ENCODE data around the gene KARS1. TPM values are rescaled to one million over a fixed set of nuclear protein-coding genes. Genes with fewer than 3 reads are reported as not detected.
A peak's percentile ranks its signal among the peaks of the same experiment; 100 is the strongest.

KARS1 gene
- total RNA-seq, 1 experiment from 2014 or later, result 292 TPM

DNA sequence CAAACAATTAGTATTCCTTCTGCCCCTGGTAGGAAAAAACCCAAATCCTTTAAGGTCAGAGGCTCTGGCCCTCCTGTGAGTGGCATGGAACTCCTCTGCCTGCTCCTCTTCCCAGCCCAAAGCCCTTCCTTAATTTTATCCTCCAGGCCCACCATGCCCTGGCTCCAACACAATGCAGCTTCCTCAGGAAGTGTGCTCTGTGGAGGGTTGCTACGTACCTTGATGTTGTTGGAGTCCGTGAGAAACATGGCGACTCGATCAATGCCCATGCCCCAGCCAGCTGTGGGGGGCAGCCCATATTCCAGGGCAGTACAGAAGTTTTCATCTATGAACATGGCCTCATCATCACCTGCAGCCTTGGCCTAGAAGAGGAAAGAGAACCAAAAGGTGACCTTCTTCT is 19.1 kb downstream of the KARS1 start:
- in situ Hi-C loops (cut with HindIII; ENCODE audit: low sequenced_read_pairs), result no loop called here
- no peak for DNase-seq (ENCODE audit: low spot score)

DNA sequence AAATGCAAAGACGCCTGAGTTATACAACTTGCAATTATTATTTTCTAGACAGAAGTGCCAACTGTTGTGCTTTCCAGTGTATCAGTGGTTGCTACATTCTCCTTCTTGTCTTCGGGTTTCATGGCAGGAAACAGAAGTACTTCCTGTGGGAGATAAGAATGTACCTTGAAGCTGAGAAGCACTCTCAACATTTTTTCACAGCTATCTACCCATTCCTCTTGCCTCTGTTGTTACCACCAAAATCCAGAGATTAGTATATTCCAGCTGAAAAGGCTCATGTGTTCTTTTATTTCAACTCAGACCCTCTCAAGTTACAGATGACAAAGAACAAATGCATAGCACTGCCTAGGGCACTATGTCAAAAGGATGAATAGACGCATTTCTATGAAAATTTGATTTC is 19.6 kb downstream of the KARS1 start:
- in situ Hi-C loops (cut with HindIII; ENCODE audit: low sequenced_read_pairs), result no loop called here
- DNase-seq (ENCODE audit: low spot score), result no peak

GRCh38 chr16:75626806-75627205 is 20.7 kb downstream of the KARS1 start:
- DNase-seq (ENCODE audit: low spot score), result no peak
- in situ Hi-C loops (cut with HindIII; ENCODE audit: low sequenced_read_pairs), result no loop called here

- in situ Hi-C loops (cut with HindIII; ENCODE audit: low sequenced_read_pairs), result no loop called here
Measured at GRCh38 chr16:75624921-75625334, 22.5 kb downstream of the KARS1 start.

DNA sequence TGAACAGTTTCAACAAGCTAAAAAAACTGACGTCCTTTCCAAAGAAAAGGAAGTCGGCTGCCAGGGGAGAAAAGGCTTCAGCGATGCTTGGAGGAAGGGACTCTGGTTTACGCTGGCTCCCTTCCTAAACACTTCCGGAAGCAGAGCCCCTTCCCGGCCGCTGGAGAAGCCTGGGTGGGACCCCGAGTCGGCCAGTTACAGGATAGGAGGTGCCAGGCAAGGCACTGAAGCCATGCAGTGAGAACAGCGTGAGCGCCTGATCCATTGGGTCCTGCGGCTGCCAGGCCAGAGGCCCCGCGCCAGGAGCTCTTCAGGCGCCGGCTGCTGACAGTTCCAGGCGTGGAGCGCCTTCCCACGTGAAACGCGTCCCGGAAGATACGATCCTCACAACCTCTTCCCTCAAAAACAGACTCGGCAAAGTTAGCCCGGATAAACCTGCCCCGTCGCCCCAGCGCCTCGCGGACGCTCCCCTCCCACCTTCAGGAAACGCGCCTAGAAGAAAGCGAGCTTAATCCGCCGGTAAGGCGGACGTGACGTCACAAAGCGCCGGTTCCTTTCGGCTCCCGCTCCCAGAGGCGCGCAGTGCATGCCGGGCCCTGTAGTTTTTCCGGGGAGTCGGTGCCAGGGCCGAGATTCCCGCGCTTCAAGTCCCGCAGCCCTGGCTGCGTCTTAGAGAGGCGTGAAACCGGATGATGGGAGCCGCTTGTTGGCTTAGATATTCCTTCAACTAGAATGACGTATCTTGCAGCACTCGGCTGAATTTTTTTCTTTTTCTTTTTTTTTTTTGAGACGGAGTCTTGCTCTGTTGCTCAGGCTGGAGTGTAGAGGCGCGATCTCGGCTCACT is 24.5 kb downstream of the KARS1 start, which contains the start of gene ADAT1:
ADAT1 (minus strand) TSS at position 521 of the 845 bp plus-strand sequence. CDS start 2,482 bp downstream, outside the sequence.
- peak; percentile 97 for DNase-seq (ENCODE audit: low spot score)
- in situ Hi-C loops (cut with HindIII; ENCODE audit: low sequenced_read_pairs), result no loop called here

More at GRCh38 chr16:75624921-75625334, 22.5 kb downstream of the KARS1 start:
- DNase-seq (ENCODE audit: low spot score), result no peak

DNA sequence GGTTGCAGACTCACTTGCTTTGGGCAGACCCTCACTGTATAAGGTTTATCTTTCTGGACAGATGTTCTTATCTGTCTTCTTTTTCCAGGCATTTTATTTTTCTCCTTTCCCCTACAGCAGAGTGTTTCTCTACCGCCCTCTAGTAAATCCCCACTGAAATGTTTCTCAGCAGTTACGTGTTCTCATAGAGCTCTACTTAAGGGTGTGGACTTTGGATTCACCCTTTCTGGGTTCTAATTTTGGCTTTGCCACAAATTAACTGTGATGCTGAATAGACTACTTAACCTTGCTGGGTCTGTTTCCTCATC is 26.3 kb downstream of the KARS1 start:
- peak; percentile 52 for DNase-seq (ENCODE audit: low spot score)
- in situ Hi-C loops (cut with HindIII; ENCODE audit: low sequenced_read_pairs), result no loop called here

DNA sequence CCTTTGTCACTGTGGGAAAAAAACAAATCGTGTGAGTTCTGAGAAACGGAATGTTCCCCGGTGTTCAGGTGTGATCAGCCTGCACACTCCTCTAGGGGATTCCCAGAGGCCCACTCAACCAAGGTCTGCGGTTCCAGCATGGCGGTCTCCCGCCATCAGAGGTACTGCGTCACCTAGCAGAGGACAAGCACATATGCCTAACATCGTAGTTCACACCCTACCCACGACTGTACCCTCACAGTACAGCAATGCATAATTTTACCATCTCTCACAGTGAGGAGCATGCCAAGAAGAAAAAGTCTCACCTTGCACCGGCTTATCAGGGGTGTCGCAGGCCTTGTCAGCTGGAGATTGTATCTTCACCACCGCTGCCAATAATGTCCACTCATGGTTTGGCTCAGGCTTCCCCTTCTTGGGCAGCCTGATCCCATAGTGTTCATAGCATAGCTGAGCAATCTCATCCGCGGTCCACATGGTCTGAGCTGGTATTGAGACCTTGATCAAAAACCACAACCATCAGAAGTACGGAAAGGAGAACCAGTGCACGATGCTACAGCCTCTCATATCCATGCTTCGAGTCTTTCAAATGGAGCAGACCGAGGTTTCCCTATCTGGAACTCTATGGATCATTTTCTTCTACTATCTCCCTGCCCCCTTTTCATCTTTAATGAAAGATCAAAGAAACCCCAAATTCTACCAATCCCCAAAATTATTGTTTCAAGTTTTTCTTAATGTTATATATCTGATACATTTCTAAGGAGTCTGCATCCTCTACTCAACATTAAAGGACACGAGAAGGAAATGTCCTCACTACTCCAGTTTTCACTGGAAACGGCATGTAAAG is 26.9 kb downstream of the KARS1 start:
- no peak for DNase-seq (ENCODE audit: low spot score)
- in situ Hi-C loops (cut with HindIII; ENCODE audit: low sequenced_read_pairs), result no loop called here

- in situ Hi-C loops (cut with HindIII; ENCODE audit: low sequenced_read_pairs), result no loop called here
Measured at GRCh38 chr16:75618780-75619179, 28.7 kb downstream of the KARS1 start.

GRCh38 chr16:75617121-75617520 is 30.3 kb downstream of the KARS1 start:
- no peak for DNase-seq (ENCODE audit: low spot score)
- in situ Hi-C loops (cut with HindIII; ENCODE audit: low sequenced_read_pairs), result no loop called here

More at GRCh38 chr16:75618780-75619179, 28.7 kb downstream of the KARS1 start:
- DNase-seq (ENCODE audit: low spot score), result no peak

DNA sequence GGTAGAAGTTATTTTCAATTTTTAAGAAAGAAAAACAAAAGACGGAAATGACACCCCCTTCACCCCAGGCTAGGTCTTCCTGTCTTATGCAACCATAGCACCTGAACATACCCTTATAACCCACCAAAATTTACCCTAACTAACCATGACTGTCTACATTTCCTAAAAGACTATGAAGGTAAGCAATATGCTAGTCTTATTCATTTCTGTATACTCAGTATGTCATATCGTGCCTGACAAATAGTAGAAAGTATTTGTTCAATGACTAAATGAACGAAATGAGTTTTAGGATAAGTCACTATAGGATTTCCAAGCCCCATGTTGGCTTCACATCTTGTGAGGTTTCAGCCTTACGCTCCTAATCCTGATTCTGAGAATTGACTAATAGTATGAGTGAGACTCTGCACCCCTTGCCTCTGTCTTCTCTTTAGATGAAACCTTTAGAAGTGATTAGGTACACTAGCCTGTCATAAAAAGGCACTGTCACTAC is 30.9 kb downstream of the KARS1 start:
- in situ Hi-C loops (cut with HindIII; ENCODE audit: low sequenced_read_pairs), result no loop called here
- no peak for DNase-seq (ENCODE audit: low spot score)

DNA sequence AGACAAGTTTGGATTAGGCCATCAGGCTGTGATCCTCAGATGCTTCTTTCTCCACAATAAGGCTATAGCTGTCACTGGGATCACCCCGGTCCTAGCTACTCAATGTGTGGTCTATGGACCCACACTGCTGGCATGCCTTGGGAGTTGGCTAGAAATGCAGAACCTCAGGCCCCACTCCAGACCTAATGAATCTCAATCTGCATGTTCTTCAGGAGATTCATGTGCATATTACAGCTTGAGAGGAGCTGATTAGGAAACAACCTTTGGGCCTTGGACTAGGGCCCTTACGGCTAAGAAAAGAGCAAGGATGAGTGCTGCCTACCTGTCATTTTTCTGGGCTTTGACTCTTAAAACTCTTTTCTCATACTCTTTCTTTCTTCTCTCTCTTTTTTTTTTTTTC is 31.8 kb downstream of the KARS1 start:
- no peak for DNase-seq (ENCODE audit: low spot score)
- in situ Hi-C loops (cut with HindIII; ENCODE audit: low sequenced_read_pairs), result no loop called here

DNA sequence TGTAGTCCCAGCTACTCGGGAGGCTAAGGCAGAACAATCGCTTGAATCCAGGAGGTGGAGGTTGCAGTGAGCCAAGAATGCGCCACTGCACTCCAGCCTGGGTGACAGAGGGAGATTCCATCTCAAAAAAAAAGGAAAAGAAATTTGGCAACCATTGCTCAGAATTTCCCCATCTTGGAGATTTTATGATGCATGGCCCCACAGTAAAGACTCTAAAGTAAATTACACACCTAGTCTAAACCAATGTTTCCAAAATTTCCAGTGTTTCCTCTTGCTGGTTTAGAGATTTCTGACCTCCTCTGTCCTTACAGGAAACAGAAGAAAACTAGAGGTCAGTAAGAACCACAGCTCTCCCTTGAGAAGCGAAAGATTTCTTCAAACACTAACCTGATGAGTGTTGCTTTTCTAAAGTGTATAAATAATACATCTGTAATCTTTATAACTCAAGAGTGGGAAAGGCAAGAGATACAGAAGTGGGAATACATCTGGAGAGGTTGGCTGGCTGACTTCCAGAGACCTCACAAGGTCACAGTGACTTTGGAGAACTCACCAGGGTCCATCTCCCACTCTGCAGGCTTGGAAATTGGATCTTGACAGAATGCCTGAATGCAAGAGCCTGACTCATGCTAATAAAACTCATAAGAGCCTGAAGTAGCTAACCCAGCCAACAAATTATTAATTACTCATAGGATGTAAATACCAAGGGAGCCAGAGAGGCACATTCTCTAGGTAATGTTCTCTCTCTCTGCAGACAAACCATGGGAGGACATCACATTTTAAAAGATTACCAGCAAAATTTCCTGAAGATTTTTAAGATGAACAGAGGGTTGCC is 33.2 kb downstream of the KARS1 start:
- DNase-seq (ENCODE audit: low spot score), result no peak
- in situ Hi-C loops (cut with HindIII; ENCODE audit: low sequenced_read_pairs), result no loop called here

DNA sequence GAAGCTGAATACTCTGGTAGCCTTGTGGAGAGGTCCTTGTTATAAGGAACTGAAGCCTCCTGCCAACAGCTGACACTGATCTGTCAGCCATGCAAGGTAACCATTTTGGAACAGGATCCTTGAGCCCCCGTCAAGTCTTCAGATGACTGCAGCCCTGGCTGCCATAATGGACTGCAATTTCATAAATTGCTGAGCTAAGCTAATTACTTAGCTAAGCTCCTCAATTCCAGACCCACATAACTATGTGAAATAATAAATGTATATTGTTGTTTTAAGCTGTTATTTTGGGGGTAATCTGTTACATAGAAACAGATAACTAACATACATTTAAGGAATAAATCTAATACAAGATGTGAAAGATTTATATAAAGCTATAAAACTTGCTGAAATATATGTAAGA is 41.0 kb downstream of the KARS1 start:
- no peak for DNase-seq (ENCODE audit: low spot score)
- in situ Hi-C loops (cut with HindIII; ENCODE audit: low sequenced_read_pairs), result no loop called here

- in situ Hi-C loops (cut with HindIII; ENCODE audit: low sequenced_read_pairs), result no loop called here
Measured at GRCh38 chr16:75603241-75603640, 44.2 kb downstream of the KARS1 start.

GRCh38 chr16:75599452-75600277 is 47.8 kb downstream of the KARS1 start:
- in situ Hi-C loops (cut with HindIII; ENCODE audit: low sequenced_read_pairs), result no loop called here
- no peak for DNase-seq (ENCODE audit: low spot score)

More at GRCh38 chr16:75603241-75603640, 44.2 kb downstream of the KARS1 start:
- no peak for DNase-seq (ENCODE audit: low spot score)

- no peak for DNase-seq (ENCODE audit: low spot score)
- in situ Hi-C loops (cut with HindIII; ENCODE audit: low sequenced_read_pairs), result no loop called here
Measured at GRCh38 chr16:75593825-75594820, 53.3 kb downstream of the KARS1 start.

GRCh38 chr16:75593308-75593707 is 54.2 kb downstream of the KARS1 start:
- DNase-seq (ENCODE audit: low spot score), result no peak
- in situ Hi-C loops (cut with HindIII; ENCODE audit: low sequenced_read_pairs), result no loop called here

Measured in G401 (cell line).